Measurements from ENCODE around the gene MRPL4.

GRCh38 chr19:10306327-10306726, 54.3 kb downstream of the MRPL4 start:
- TF ChIP-seq POLR2A (IDR thresholded peaks at IDR 0.05) (no peak), POLR2AphosphoS5 (IDR thresholded peaks at IDR 0.05) (no peak), EP300 (IDR thresholded peaks at IDR 0.05; ENCODE audit: low read depth) (no peak)
- TF ChIP-seq, protein P1, sequence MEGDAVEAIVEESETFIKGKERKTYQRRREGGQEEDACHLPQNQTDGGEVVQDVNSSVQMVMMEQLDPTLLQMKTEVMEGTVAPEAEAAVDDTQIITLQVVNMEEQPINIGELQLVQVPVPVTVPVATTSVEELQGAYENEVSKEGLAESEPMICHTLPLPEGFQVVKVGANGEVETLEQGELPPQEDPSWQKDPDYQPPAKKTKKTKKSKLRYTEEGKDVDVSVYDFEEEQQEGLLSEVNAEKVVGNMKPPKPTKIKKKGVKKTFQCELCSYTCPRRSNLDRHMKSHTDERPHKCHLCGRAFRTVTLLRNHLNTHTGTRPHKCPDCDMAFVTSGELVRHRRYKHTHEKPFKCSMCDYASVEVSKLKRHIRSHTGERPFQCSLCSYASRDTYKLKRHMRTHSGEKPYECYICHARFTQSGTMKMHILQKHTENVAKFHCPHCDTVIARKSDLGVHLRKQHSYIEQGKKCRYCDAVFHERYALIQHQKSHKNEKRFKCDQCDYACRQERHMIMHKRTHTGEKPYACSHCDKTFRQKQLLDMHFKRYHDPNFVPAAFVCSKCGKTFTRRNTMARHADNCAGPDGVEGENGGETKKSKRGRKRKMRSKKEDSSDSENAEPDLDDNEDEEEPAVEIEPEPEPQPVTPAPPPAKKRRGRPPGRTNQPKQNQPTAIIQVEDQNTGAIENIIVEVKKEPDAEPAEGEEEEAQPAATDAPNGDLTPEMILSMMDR (IDR thresholded peaks at IDR 0.05): no peak
